Esophagus squamous epithelium (tissue), 5 donors: ENCODE data around the gene BMPR2. TPM values are rescaled to one million over a fixed set of nuclear protein-coding genes. Genes with fewer than 3 reads are reported as not detected.
"Not testable (repeated sequence)": the region's sequence is repeated elsewhere in the genome, so short reads cannot be mapped to it uniquely, and the experiment has no call there.

Experiments
- DNase-seq: peaks from one replicate; lab custom pipeline; 2025; lab: John Stamatoyannopoulos, UW
- H3K27ac ChIP-seq, 4 donors: fragments of 200-600 bp; sonication (generic); one replicate each; pipeline ENCODE4 v1.5.1; 2016 to 2019; ENCODE audit warnings: mild to moderate bottlenecking in 1 of 4
- H3K27me3 ChIP-seq, 4 donors: fragments of 200-600 bp; sonication (generic); 1 replicate in 3 of 4; 2 replicates in 1 of 4; pipeline versions ENCODE4 v1.5.1 to v1.6.0; 2017 to 2021; ENCODE audit warnings: antibody characterized with exemption in 1 of 4
- H3K36me3 ChIP-seq, 3 donors: fragments of 200-600 bp; sonication (generic); one replicate each; pipeline ENCODE4 v1.5.1; 2016 to 2019
- H3K4me1 ChIP-seq, 3 donors: fragments of 200-600 bp; sonication (generic); one replicate each; pipeline ENCODE4 v1.5.1; 2017 to 2019
- H3K4me3 ChIP-seq, 4 donors: fragments of 200-600 bp; sonication (generic); 1 replicate in 3 of 4; 2 replicates in 1 of 4; pipeline ENCODE4 v1.5.1; 2016 to 2019; ENCODE audit warnings: mild to moderate bottlenecking in 2 of 4, moderate library complexity in 1 of 4
- H3K9me3 ChIP-seq, 3 donors: fragments of 200-600 bp; sonication (generic); one replicate each; pipeline ENCODE4 v1.5.1; 2016 to 2019
- POLR2A ChIP-seq, 4 donors: fragments of 450-650 bp; IDR thresholded peaks; one replicate each; pipeline ENCODE4 v1.6.1; 2017; ENCODE audit warnings: antibody characterized with exemption in 4 of 4, mild to moderate bottlenecking in 4 of 4, moderate library complexity in 3 of 4
- WGBS, 2 donors: methylation state at CpG; one replicate each; pipeline ENCODE4 v1.1.5; 2018; 5-methylcytosine and 5-hydroxymethylcytosine counted together
- intact Hi-C: fragments of 100-400 bp; cut with DNase I; formaldehyde crosslinking; loops from one replicate; pipeline ENCODE4 v1.15.0; 2022
- total RNA-seq, 4 donors: library from RNA; depleted of rRNA; stranded (reverse); fragments of >200 nt; gene quantifications; one replicate each; pipeline ENCODE4 v1.1.0, GENCODE V29; 2016
- TF ChIP-seq, protein P1 (sequence below), 6 experiments: fragments of 450-650 bp in 4 of 6; fragments of 200-600 bp in 2 of 6; sonication (generic) in 2 of 6; IDR thresholded peaks; one replicate each; pipeline ENCODE4 v1.5.1; 2016 to 2019; ENCODE audit warnings: antibody characterized with exemption in 6 of 6, mild to moderate bottlenecking in 4 of 6, moderate library complexity in 4 of 6
- donor health status: DM: yes; HTN: yes; CAD: no.

BMPR2 gene
- total RNA-seq, 4 donors from 2014 or later, result 17.9 to 37.0 (median 22.3) TPM

DNA sequence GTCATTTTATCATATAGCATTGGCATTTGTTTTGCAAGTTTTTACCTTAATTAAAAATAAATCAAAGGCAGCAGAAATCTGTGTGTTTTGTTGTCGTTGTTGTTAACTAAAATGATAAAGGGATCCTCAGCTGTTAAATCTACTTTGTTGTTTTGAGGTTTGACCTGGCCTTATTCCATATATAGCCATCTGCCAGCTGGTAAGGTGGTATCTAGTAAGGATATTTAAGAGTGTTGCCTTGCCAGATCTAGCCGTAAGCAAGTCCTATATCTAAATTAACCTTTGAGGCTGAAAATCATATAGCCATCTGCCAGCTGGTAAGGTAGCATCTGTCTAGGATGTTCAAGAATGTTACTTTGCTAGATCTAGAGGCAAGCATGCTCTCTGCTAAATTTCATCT is 56.6 kb downstream of the BMPR2 start:
- H3K27me3 ChIP-seq, result no peaks in the 10 kb centered on the region
- 92 to 94% methylated on average over 2 of the region's 2 CpGs for WGBS, 2 donors

DNA sequence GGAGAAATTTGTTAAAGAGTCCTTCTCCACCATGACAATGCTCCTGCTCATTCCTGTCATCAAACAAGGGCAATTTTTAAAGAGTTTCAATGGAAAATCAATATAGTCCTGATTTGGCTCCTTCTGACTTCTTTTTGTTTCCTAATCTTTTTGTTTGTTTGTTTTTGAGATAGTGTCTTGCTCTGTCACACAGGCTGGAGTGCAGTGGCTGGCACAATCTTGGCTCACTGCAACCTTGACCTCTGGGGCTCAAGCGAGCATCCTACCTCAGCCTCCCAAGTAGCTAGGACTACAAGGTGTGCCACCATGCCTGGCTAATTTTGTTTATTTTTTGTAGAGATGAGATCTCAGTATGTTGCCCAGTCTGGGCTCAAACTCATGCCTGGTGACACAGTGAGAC is 58.3 kb downstream of the BMPR2 start:
- DNase-seq, result no peak
- TF ChIP-seq, protein P1, sequence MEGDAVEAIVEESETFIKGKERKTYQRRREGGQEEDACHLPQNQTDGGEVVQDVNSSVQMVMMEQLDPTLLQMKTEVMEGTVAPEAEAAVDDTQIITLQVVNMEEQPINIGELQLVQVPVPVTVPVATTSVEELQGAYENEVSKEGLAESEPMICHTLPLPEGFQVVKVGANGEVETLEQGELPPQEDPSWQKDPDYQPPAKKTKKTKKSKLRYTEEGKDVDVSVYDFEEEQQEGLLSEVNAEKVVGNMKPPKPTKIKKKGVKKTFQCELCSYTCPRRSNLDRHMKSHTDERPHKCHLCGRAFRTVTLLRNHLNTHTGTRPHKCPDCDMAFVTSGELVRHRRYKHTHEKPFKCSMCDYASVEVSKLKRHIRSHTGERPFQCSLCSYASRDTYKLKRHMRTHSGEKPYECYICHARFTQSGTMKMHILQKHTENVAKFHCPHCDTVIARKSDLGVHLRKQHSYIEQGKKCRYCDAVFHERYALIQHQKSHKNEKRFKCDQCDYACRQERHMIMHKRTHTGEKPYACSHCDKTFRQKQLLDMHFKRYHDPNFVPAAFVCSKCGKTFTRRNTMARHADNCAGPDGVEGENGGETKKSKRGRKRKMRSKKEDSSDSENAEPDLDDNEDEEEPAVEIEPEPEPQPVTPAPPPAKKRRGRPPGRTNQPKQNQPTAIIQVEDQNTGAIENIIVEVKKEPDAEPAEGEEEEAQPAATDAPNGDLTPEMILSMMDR (IDR thresholded peaks at IDR 0.05), result no peak
- no peak overlapping the region for H3K4me3 ChIP-seq
- 90 to 100% methylated on average over 1 of the region's 1 CpG for WGBS, 2 donors
- intact Hi-C loops, result no loop called here
- H3K27me3 ChIP-seq, result no peaks in the 10 kb centered on the region
- peaks cover 0 to 21% (median 5%) of the 10 kb centered on the region in 3 donors for H3K4me1 ChIP-seq
- H3K27ac ChIP-seq, result no peak overlapping the region
- no peaks in the 10 kb centered on the region for H3K9me3 ChIP-seq
- no peaks in the 10 kb centered on the region for H3K36me3 ChIP-seq

More for the DNA sequence above, 56.6 kb downstream of the BMPR2 start:
- H3K4me3 ChIP-seq, result no peak overlapping the region
- intact Hi-C loops, result no loop called here
- H3K36me3 ChIP-seq, result no peaks in the 10 kb centered on the region
- TF ChIP-seq, protein P1 (IDR thresholded peaks at IDR 0.05), result no peak
- no peak for TF ChIP-seq POLR2A (IDR thresholded peaks at IDR 0.05)
- DNase-seq, result no peak
- H3K27ac ChIP-seq, result no peak overlapping the region
- peaks cover 0 to 30% (median 7%) of the 10 kb centered on the region in 3 donors for H3K4me1 ChIP-seq
- no peaks in the 10 kb centered on the region for H3K9me3 ChIP-seq

DNA sequence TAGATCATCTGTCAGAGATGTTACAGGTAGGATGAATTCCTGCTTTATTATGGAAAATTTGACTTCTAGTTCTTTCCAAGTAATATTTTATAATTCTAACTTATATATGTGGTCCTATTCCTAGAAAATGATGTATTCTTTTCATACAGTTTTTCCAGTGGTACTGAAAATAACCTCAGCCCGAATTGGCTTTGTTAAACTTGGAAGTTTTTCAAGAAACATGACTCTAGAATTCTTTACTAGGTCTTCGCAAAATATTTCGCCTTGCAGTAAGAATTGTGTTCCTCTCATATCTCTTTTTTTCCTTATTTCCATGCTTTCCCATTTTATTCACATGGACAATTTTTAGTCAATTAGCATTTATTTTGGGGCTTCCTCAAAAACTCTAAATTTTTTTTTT is 60.5 kb downstream of the BMPR2 start:
- H3K4me3 ChIP-seq, result no peak overlapping the region
- intact Hi-C loops, result no loop called here
- 54 to 63% methylated on average over 3 of the region's 3 CpGs for WGBS, 2 donors

DNA sequence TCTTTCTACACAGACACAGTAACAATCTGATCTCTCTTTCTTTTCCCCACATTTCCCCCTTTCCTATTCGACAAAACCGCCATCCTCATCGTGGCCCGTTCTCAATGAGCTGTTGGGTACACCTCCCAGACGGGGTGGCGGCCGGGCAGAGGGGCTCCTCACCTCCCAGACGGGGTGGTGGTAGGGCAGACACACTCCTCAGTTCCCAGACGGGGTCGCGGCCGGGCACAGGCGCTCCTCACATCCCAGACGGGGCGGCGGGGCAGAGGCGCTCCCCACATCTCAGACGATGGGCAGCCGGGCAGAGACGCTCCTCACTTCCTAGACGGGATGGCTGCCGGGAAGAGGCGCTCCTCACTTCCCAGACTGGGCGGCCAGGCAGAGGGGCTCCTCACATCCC is 64.0 kb downstream of the BMPR2 start:
- peaks cover 0 to 11% (median 0%) of the 10 kb centered on the region in 3 donors for H3K4me1 ChIP-seq
- intact Hi-C loops, H3K27me3 ChIP-seq, H3K9me3 ChIP-seq, H3K4me3 ChIP-seq, DNase-seq, H3K36me3 ChIP-seq, H3K27ac ChIP-seq: not testable (repeated sequence)
- 93 to 100% methylated on average over 2 to 4 of the region's 24 CpGs for WGBS, 2 donors

More for the DNA sequence above, 60.5 kb downstream of the BMPR2 start:
- peaks cover 0 to 17% (median 0%) of the 10 kb centered on the region in 3 donors for H3K4me1 ChIP-seq
- no peak overlapping the region for H3K27ac ChIP-seq
- no peaks in the 10 kb centered on the region for H3K27me3 ChIP-seq
- DNase-seq, result no peak
- H3K9me3 ChIP-seq, result no peaks in the 10 kb centered on the region
- no peaks in the 10 kb centered on the region for H3K36me3 ChIP-seq
- TF ChIP-seq, protein P1 (IDR thresholded peaks at IDR 0.05), result no peak
- no peak for TF ChIP-seq POLR2A (IDR thresholded peaks at IDR 0.05)

DNA sequence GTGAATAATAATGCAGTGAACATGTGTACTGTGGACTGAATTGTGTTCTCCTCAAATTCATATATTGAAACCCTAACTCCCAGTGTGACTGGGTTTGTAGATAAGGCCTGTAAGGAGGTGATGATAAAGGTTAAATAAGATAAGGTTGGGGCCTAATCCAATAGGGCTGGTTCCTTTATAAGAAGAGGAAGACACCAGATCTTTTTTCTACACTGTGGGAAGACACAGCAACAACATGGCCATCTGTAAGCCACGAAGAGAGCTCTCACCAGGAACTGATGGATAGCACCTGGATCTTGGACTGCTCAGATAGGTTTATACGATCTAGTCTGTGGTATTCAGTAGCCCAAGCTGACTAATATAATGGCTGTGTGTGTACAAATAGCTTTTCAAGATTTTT is 66.8 kb downstream of the BMPR2 start:
- no peaks in the 10 kb centered on the region for H3K27me3 ChIP-seq
- TF ChIP-seq, protein P1 (IDR thresholded peaks at IDR 0.05), result no peak
- TF ChIP-seq POLR2A (IDR thresholded peaks at IDR 0.05), result no peak
- no peak overlapping the region for H3K27ac ChIP-seq
- no peak overlapping the region for H3K4me3 ChIP-seq
- 66 to 75% methylated on average over 2 of the region's 2 CpGs for WGBS, 2 donors
- H3K4me1 ChIP-seq, result no peaks in the 10 kb centered on the region
- no peak for DNase-seq
- intact Hi-C loops, result no loop called here
- H3K36me3 ChIP-seq, result no peaks in the 10 kb centered on the region
- no peaks in the 10 kb centered on the region for H3K9me3 ChIP-seq

DNA sequence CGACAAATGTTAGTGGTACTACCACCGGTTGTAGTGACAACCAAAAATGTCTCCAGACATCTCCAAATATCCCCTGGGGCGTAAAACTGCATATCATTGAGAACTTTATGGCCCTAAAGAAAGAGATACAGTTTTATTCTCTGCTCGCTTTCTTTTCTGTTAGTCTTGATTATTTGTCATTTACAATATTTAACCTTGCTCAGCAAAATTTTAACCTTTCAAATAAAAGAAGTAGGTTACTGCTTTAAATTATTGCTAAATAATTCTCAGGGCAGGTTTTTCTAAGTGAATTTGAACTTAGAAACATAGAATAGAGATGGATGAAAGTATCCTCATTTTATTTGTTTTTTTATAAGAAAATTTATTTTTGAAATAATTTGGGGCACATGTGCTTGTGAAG is 67.9 kb downstream of the BMPR2 start:
- DNase-seq, result no peak
- Histone ChIP-seq H3K27me3 (no peaks in the 10 kb centered on the region), H3K27ac (no peak overlapping the region), H3K4me1 (no peaks in the 10 kb centered on the region), H3K4me3 (no peak overlapping the region), H3K36me3 (no peaks in the 10 kb centered on the region), H3K9me3 (no peaks in the 10 kb centered on the region)
- TF ChIP-seq POLR2A (IDR thresholded peaks at IDR 0.05), result no peak
- TF ChIP-seq, protein P1 (IDR thresholded peaks at IDR 0.05), result no peak
- WGBS, 2 donors, result 91 to 100% methylated on average over 4 of the region's 4 CpGs
- intact Hi-C loops, result no loop called here
